HepG2 (cell line): ENCODE results near the gene TMEM143. TPM values are rescaled to one million over a fixed set of nuclear protein-coding genes. Genes with fewer than 3 reads are reported as not detected.

ENCODE experiments used
- ATAC-seq: fragments of 200-7000 bp; cut with Tn5 transposase; 3 replicates; pipeline ENCODE4 v1.9.1; 2020; ENCODE audit warnings: mild to moderate bottlenecking, moderate library complexity
- BruUV-seq: library from RNA; stranded (reverse); fragments of 400-500 nt; replicated peaks from 2 replicates; lab custom pipeline; 2021; lab: Mats Ljungman, UMichigan
- CTCF ChIA-PET: fragments of 300-600 bp; formaldehyde crosslinking; extraction: SDS; loops from one replicate; lab custom pipeline; 2021; ENCODE audit warnings: low total read pairs, inconsistent platforms, low intra/inter-chr PET ratio; lab: Yijun Ruan, JAX
- POLR2A ChIA-PET: fragments of 350-600 bp; sonication (Branson Sonifier 250); formaldehyde crosslinking; loops from one replicate; lab custom pipeline; 2020; ENCODE audit warnings: antibody characterized with exemption, inconsistent platforms; lab: Yijun Ruan, JAX
- DNase-seq: peaks from one replicate; pipeline ENCODE4 v3.0.0-alpha.2; 2015; ENCODE audit warnings: low spot score
- FAIRE-seq: peaks from 3 replicates; lab custom pipeline; 2011; peaks lifted over from hg19 to GRCh38; lab: Jason Lieb, UNC
- H2AFZ ChIP-seq: one replicate; pipeline ENCODE4 v1.6.1; 2011; ENCODE audit warnings: low read length, inconsistent platforms
- H3K27ac ChIP-seq: fragments of 300-600 bp; 3 replicates; pipeline ENCODE4 v1.8.0; 2011; ENCODE audit warnings: mixed run types, mild to moderate bottlenecking, mixed read lengths, low read length, inconsistent platforms; ENCODE audit not compliant: insufficient read depth; ENCODE audit errors: extremely low read length
- H3K27me3 ChIP-seq, 2 experiments: fragments of 200-600 bp in 1 of 2; 2 replicates in 1 of 2; 3 replicates in 1 of 2; pipeline versions ENCODE4 v1.6.0 to v1.8.0; 2011; ENCODE audit warnings: low read length in 2 of 2, mild to moderate bottlenecking in 2 of 2, moderate library complexity in 2 of 2, inconsistent platforms in 1 of 2; ENCODE audit not compliant: insufficient read depth in 2 of 2, control insufficient read depth in 1 of 2
- H3K36me3 ChIP-seq, 2 experiments: fragments of 200-600 bp in 1 of 2; replicated peaks in 1 of 2; 2 replicates in 1 of 2; 3 replicates in 1 of 2; pipeline versions ENCODE4 v1.5.1 to v1.8.0; 2011; ENCODE audit warnings: low read length in 2 of 2, inconsistent platforms in 1 of 2; ENCODE audit not compliant: insufficient read depth in 2 of 2, control insufficient read depth in 1 of 2
- H3K4me1 ChIP-seq: 2 replicates; pipeline ENCODE4 v1.5.1; 2012; ENCODE audit warnings: low read length, inconsistent platforms; ENCODE audit not compliant: insufficient read depth
- H3K4me2 ChIP-seq: 2 replicates; pipeline ENCODE4 v1.6.0; 2011; ENCODE audit warnings: low read depth, low read length, inconsistent platforms
- H3K4me3 ChIP-seq, 3 experiments: fragments of 200-600 bp in 1 of 3; sonication (generic), shearing (Covaris generic) in 1 of 3; replicated peaks in 1 of 3; 2 replicates each; pipeline ENCODE4 v1.5.1; 2011 to 2016; ENCODE audit warnings: low read length in 3 of 3, inconsistent platforms in 2 of 3, low read depth in 2 of 3, mild to moderate bottlenecking in 2 of 3, control low read depth in 1 of 3, mixed read lengths in 1 of 3; ENCODE audit not compliant: insufficient read depth in 1 of 3
- H3K79me2 ChIP-seq: one replicate; pipeline ENCODE4 v1.6.1; 2011; ENCODE audit warnings: low read length, inconsistent platforms; ENCODE audit not compliant: insufficient read depth
- H3K9ac ChIP-seq: 2 replicates; pipeline ENCODE4 v1.6.0; 2011; ENCODE audit warnings: mild to moderate bottlenecking, low read depth, low read length, inconsistent platforms; ENCODE audit not compliant: insufficient read depth
- H3K9me3 ChIP-seq: 2 replicates; pipeline ENCODE4 v1.5.1; 2012; ENCODE audit warnings: mild to moderate bottlenecking, low read length
- H4K20me1 ChIP-seq: 2 replicates; pipeline ENCODE4 v1.6.0; 2011; ENCODE audit warnings: inconsistent platforms, mild to moderate bottlenecking, low read length, moderate library complexity; ENCODE audit not compliant: insufficient read depth
- KIAA2018 ChIP-seq: sonication (generic); formaldehyde crosslinking; IDR thresholded peaks from 2 replicates; pipeline ENCODE4 v1.5.0; 2020; ENCODE audit warnings: mild to moderate bottlenecking, missing genetic modification reagents, borderline replicate concordance
- MTA3 ChIP-seq: sonication (generic); formaldehyde crosslinking; IDR thresholded peaks from 2 replicates; pipeline ENCODE4 v1.4.0; 2020; ENCODE audit warnings: missing genetic modification reagents
- PRMT3 ChIP-seq: sonication (generic); formaldehyde crosslinking; IDR thresholded peaks from 2 replicates; pipeline ENCODE4 v1.8.1; 2022; ENCODE audit warnings: low read depth, mild to moderate bottlenecking, moderate library complexity, missing genetic modification reagents, borderline replicate concordance
- TGIF2 ChIP-seq: IDR thresholded peaks from 2 replicates; pipeline ENCODE4 v1.6.1; 2016; ENCODE audit warnings: control low read depth, missing compliant biosample characterization
- ZFP1 ChIP-seq: IDR thresholded peaks from 2 replicates; pipeline ENCODE4 v1.6.1; 2016
- WGBS: methylation state at CpG from one replicate; pipeline ENCODE4 v1.1.6; 2017; ENCODE audit warnings: low lambda C conversion rate; 5-methylcytosine and 5-hydroxymethylcytosine counted together
- in situ Hi-C: cut with HindIII; loops from 2 replicates; pipeline ENCODE4 v1.10.0; 2017; ENCODE audit warnings: low pct_unique_long_range_greater_than_20kb; ENCODE audit not compliant: extremely low pct_ligation_motif_present
- intact Hi-C: fragments of 100-400 bp; cut with micrococcal nuclease; formaldehyde crosslinking; loops from one replicate; pipeline ENCODE4 v1.10.0; 2022; ENCODE audit not compliant: unreplicated experiment
- polyA plus RNA-seq, 8 experiments: library from polyadenylated mRNA; depleted of rRNA in 3 of 8; stranded (reverse) in 7 of 8; unstranded in 1 of 8; fragments of >200 nt; fragmentation: Illumina TruSeq in 4 of 8; extraction: Trizol in 4 of 8; gene quantifications; 2 replicates each; pipeline versions ENCODE4 v1.2.1 to v1.2.3, GENCODE V29; 2011 to 2016; ENCODE audit warnings: low read depth in 4 of 8, missing spikeins in 1 of 8, mixed read lengths in 1 of 8; ENCODE audit not compliant: insufficient read depth in 1 of 8
- total RNA-seq, 5 experiments: library from RNA; depleted of rRNA; stranded (reverse); fragments of >200 nt; fragmentation: Illumina TruSeq; extraction: Trizol; gene quantifications; 2 replicates each; pipeline ENCODE4 v1.2.3, GENCODE V29; 2016; ENCODE audit warnings: low read depth in 1 of 5
- TF ChIP-seq, protein P1 (sequence below): sonication (generic); formaldehyde crosslinking; IDR thresholded peaks from 2 replicates; pipeline ENCODE4 v1.8.1; 2023; ENCODE audit warnings: missing genetic modification reagents, mild to moderate bottlenecking, borderline replicate concordance
- TF ChIP-seq, protein P2 (sequence below): sonication (generic); formaldehyde crosslinking; conservative IDR thresholded peaks from 2 replicates; pipeline ENCODE4 v1.4.0; 2020; ENCODE audit warnings: missing genetic modification reagents
- TF ChIP-seq, protein P3 (sequence below): sonication (generic); formaldehyde crosslinking; IDR thresholded peaks from 2 replicates; pipeline ENCODE4 v1.4.0; 2020; ENCODE audit warnings: missing genetic modification reagents

The TMEM143 gene
- total and polyA plus RNA-seq, 2 of the 13 experiments (the other 11 are each of a cell fraction or from before 2014, with no cell fraction given) = 7.7 to 11.3 TPM

GRCh38 chr19:48321372-48321621, 42.4 kb downstream of the TMEM143 start:
- no peak for ATAC-seq

More at GRCh38 chr19:48321372-48321621, 42.4 kb downstream of the TMEM143 start:
- H3K36me3 ChIP-seq = no peaks in the 10 kb centered on the region
- no peak for FAIRE-seq
- 74% methylated on average over 22 of the region's 22 CpGs for WGBS
- no peak overlapping the region for H3K9ac ChIP-seq
- in situ Hi-C loops (no loop called here), intact Hi-C loops (loop anchor here (2.0 to 5.0 kb wide), 2 partner anchors 28 to 71 kb away; partner anchors contain the start of genes GRIN2D and KDELR1)
- ChIA-PET POLR2A (no interaction called here), CTCF (no interaction called here)
- H3K4me3 ChIP-seq = no peak overlapping the region
- H3K4me2 ChIP-seq = no peak overlapping the region
- no TSS peak for BruUV-seq
- H2AFZ ChIP-seq = no peak overlapping the region
- H3K4me1 ChIP-seq = peaks cover 63% of the 10 kb centered on the region
- H3K27ac ChIP-seq = no peak overlapping the region
- H3K9me3 ChIP-seq = no peaks in the 10 kb centered on the region
- no peaks in the 10 kb centered on the region for H3K79me2 ChIP-seq
- H3K27me3 ChIP-seq = no peaks in the 10 kb centered on the region
- no peak for TF ChIP-seq TGIF2 (CRISPR knock-in tag)
- TF ChIP-seq, protein P1, sequence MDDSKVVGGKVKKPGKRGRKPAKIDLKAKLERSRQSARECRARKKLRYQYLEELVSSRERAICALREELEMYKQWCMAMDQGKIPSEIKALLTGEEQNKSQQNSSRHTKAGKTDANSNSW (CRISPR knock-in tag) = no peak
- TF ChIP-seq, protein P2, sequence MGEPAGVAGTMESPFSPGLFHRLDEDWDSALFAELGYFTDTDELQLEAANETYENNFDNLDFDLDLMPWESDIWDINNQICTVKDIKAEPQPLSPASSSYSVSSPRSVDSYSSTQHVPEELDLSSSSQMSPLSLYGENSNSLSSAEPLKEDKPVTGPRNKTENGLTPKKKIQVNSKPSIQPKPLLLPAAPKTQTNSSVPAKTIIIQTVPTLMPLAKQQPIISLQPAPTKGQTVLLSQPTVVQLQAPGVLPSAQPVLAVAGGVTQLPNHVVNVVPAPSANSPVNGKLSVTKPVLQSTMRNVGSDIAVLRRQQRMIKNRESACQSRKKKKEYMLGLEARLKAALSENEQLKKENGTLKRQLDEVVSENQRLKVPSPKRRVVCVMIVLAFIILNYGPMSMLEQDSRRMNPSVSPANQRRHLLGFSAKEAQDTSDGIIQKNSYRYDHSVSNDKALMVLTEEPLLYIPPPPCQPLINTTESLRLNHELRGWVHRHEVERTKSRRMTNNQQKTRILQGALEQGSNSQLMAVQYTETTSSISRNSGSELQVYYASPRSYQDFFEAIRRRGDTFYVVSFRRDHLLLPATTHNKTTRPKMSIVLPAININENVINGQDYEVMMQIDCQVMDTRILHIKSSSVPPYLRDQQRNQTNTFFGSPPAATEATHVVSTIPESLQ (CRISPR knock-in tag) = no peak
- TF ChIP-seq, protein P3, sequence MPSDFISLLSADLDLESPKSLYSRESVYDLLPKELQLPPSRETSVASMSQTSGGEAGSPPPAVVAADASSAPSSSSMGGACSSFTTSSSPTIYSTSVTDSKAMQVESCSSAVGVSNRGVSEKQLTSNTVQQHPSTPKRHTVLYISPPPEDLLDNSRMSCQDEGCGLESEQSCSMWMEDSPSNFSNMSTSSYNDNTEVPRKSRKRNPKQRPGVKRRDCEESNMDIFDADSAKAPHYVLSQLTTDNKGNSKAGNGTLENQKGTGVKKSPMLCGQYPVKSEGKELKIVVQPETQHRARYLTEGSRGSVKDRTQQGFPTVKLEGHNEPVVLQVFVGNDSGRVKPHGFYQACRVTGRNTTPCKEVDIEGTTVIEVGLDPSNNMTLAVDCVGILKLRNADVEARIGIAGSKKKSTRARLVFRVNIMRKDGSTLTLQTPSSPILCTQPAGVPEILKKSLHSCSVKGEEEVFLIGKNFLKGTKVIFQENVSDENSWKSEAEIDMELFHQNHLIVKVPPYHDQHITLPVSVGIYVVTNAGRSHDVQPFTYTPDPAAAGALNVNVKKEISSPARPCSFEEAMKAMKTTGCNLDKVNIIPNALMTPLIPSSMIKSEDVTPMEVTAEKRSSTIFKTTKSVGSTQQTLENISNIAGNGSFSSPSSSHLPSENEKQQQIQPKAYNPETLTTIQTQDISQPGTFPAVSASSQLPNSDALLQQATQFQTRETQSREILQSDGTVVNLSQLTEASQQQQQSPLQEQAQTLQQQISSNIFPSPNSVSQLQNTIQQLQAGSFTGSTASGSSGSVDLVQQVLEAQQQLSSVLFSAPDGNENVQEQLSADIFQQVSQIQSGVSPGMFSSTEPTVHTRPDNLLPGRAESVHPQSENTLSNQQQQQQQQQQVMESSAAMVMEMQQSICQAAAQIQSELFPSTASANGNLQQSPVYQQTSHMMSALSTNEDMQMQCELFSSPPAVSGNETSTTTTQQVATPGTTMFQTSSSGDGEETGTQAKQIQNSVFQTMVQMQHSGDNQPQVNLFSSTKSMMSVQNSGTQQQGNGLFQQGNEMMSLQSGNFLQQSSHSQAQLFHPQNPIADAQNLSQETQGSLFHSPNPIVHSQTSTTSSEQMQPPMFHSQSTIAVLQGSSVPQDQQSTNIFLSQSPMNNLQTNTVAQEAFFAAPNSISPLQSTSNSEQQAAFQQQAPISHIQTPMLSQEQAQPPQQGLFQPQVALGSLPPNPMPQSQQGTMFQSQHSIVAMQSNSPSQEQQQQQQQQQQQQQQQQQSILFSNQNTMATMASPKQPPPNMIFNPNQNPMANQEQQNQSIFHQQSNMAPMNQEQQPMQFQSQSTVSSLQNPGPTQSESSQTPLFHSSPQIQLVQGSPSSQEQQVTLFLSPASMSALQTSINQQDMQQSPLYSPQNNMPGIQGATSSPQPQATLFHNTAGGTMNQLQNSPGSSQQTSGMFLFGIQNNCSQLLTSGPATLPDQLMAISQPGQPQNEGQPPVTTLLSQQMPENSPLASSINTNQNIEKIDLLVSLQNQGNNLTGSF (CRISPR knock-in tag) = no peak
- TF ChIP-seq KIAA2018 = no peak
- no peak for TF ChIP-seq MTA3 (CRISPR knock-in tag)
- TF ChIP-seq ZFP1 (CRISPR knock-in tag) = no peak
- no peak for TF ChIP-seq PRMT3 (CRISPR knock-in tag)
- no peaks in the 10 kb centered on the region for H4K20me1 ChIP-seq
- no peak for DNase-seq
